OCI-LY7 (cell line): ENCODE results near the gene CDKN2C. TPM values are rescaled to one million over a fixed set of nuclear protein-coding genes. Genes with fewer than 3 reads are reported as not detected.

Experiments
- BruUV-seq: library from RNA; stranded (reverse); fragments of 400-500 nt; replicated peaks from 2 replicates; lab custom pipeline; 2021; lab: Mats Ljungman, UMichigan
- CTCF ChIA-PET: fragments of 300-600 bp; sonication (Branson Sonifier 250); formaldehyde crosslinking; loops from one replicate; lab custom pipeline; 2022; ENCODE audit warnings: antibody characterized with exemption; ENCODE audit not compliant: unreplicated experiment; lab: Charles Lee
- POLR2A ChIA-PET: fragments of 300-600 bp; sonication (Branson Sonifier 250); formaldehyde crosslinking; loops from one replicate; lab custom pipeline; 2022; ENCODE audit warnings: antibody characterized with exemption; lab: Charles Lee
- DNase-seq: peaks from one replicate; pipeline ENCODE4 v3.0.0-alpha.2; 2015; ENCODE audit warnings: low spot score
- H2AFZ ChIP-seq: fragments of 200-600 bp; sonication (generic), shearing (Covaris generic); 2 replicates; pipeline ENCODE4 v1.6.1; 2014; ENCODE audit warnings: mild to moderate bottlenecking, antibody characterized with exemption, low read length, moderate library complexity
- H3K27ac ChIP-seq: fragments of 200-600 bp; sonication (generic); 2 replicates; pipeline ENCODE4 v1.5.1; 2014; ENCODE audit warnings: mixed run types, low read depth, mild to moderate bottlenecking, moderate library complexity, low read length, inconsistent platforms; ENCODE audit not compliant: poor library complexity, severe bottlenecking
- H3K36me3 ChIP-seq: fragments of 200-600 bp; sonication (generic); 2 replicates; pipeline ENCODE4 v1.6.1; 2014; ENCODE audit warnings: mild to moderate bottlenecking, antibody characterized with exemption, low read length, moderate library complexity, mixed read lengths; ENCODE audit not compliant: insufficient read depth
- H3K4me1 ChIP-seq: fragments of 200-600 bp; sonication (generic); 2 replicates; pipeline ENCODE4 v1.5.1; 2014; ENCODE audit warnings: mild to moderate bottlenecking, low read length; ENCODE audit not compliant: insufficient read depth, poor library complexity, severe bottlenecking
- H3K4me2 ChIP-seq: fragments of 200-600 bp; sonication (generic); 2 replicates; pipeline ENCODE4 v1.6.1; 2014; ENCODE audit warnings: mild to moderate bottlenecking, low read length
- H3K4me3 ChIP-seq: fragments of 200-600 bp; sonication (generic); 2 replicates; pipeline ENCODE4 v1.5.1; 2014; ENCODE audit warnings: mild to moderate bottlenecking, low read depth, low read length; ENCODE audit not compliant: poor library complexity, severe bottlenecking
- H3K79me2 ChIP-seq: fragments of 200-600 bp; sonication (generic); 2 replicates; pipeline ENCODE4 v1.6.1; 2016; ENCODE audit warnings: low read depth, mild to moderate bottlenecking, low read length, moderate library complexity, mixed read lengths; ENCODE audit not compliant: insufficient read depth
- H3K9me2 ChIP-seq: fragments of 200-600 bp; sonication (generic); 2 replicates; pipeline ENCODE4 v1.6.1; 2016; ENCODE audit warnings: mild to moderate bottlenecking, low read length, mixed read lengths; ENCODE audit not compliant: insufficient read depth
- H3K9me3 ChIP-seq: fragments of 200-600 bp; sonication (generic); 2 replicates; pipeline ENCODE4 v1.6.1; 2014; ENCODE audit warnings: mild to moderate bottlenecking, mixed run types, low read length, mixed read lengths
- H4K20me1 ChIP-seq: fragments of 200-600 bp; sonication (generic); 2 replicates; pipeline ENCODE4 v1.6.1; 2014; ENCODE audit warnings: mild to moderate bottlenecking, antibody characterized with exemption, low read length, moderate library complexity, mixed read lengths; ENCODE audit not compliant: insufficient read depth
- CTCF ChIP-seq: fragments of 200-600 bp; sonication (generic); conservative IDR thresholded peaks from 2 replicates; pipeline ENCODE4 v1.5.1; 2014; ENCODE audit warnings: mild to moderate bottlenecking, antibody characterized with exemption, low read length, moderate library complexity, mixed read lengths
- EZH2phosphoT487 ChIP-seq: fragments of 200-600 bp; sonication (generic); IDR thresholded peaks from 2 replicates; pipeline ENCODE4 v1.6.1; 2018; ENCODE audit warnings: low read depth, borderline replicate concordance, mild to moderate bottlenecking, mixed run types, antibody characterized with exemption, low read length, moderate library complexity, mixed read lengths
- intact Hi-C: fragments of 100-400 bp; cut with micrococcal nuclease; formaldehyde crosslinking; loops from one replicate; pipeline ENCODE4 v1.10.0; 2022; ENCODE audit not compliant: unreplicated experiment
- total RNA-seq, 2 experiments: library from RNA; depleted of rRNA in 1 of 2; stranded (reverse); fragments of >200 nt in 1 of 2; shearing (Covaris generic) in 1 of 2; gene quantifications; 2 replicates each; pipeline ENCODE4 v1.2.3, GENCODE V29; 2014 to 2022

The CDKN2C gene
- total RNA-seq, 2 experiments from 2014 or later = 46.6 to 71.0 TPM

GRCh38 chr1:50977575-50978143, 7.6 kb downstream of the CDKN2C start:
- H3K79me2 ChIP-seq = peaks cover 10% of the 10 kb centered on the region; the same call in 1 of the 2 replicates
- peak overlapping the region; percentile 51 for H3K27ac ChIP-seq
- intact Hi-C loops = loop anchor here (1.0 to 5.0 kb wide), 4 partner anchors 9 to 105 kb away; no protein-coding TSS in a partner anchor
- 0 out of 2 replicates have a peak, but pooled peaks cover 4% of the 10 kb centered on the region for H4K20me1 ChIP-seq
- peak overlapping the region; percentile 77 for H3K4me2 ChIP-seq
- no peak for TF ChIP-seq EZH2phosphoT487
- ChIA-PET CTCF (no interaction called here), POLR2A (interaction anchor here (0.7 to 3.6 kb wide), 6 partner anchors 8 to 46 kb away, joined by 3 to 37 read pairs (median 8); partner anchors contain the start of genes CDKN2C and FAF1)
- H2AFZ ChIP-seq = peak overlapping the region; percentile 96
- H3K4me3 ChIP-seq = peak overlapping the region; percentile 91
- BruUV-seq = no TSS peak
- peaks cover 40% of the 10 kb centered on the region for H3K4me1 ChIP-seq
- no peaks in the 10 kb centered on the region for H3K9me3 ChIP-seq
- no peaks in the 10 kb centered on the region for H3K9me2 ChIP-seq
- peaks cover 27% of the 10 kb centered on the region for H3K36me3 ChIP-seq
- peak; percentile 64 for DNase-seq

- intact Hi-C loops = loop anchor here (1.0 to 5.0 kb wide), 3 partner anchors 22 to 106 kb away; no protein-coding TSS in a partner anchor
- Histone ChIP-seq H3K79me2 (peaks cover 4% of the 10 kb centered on the region; the same call in 1 of the 2 replicates), H3K4me3 (peak overlapping the region; percentile 91)
Measured at GRCh38 chr1:50978144-50978851, 8.3 kb downstream of the CDKN2C start.

More at GRCh38 chr1:50978144-50978851, 8.3 kb downstream of the CDKN2C start:
- BruUV-seq = no TSS peak
- Histone ChIP-seq H3K9me2 (no peaks in the 10 kb centered on the region), H3K4me1 (peaks cover 34% of the 10 kb centered on the region), H2AFZ (peak overlapping the region; percentile 52; the same call in 1 of the 2 replicates), H3K36me3 (peaks cover 21% of the 10 kb centered on the region), H4K20me1 (no peaks in the 10 kb centered on the region), H3K27ac (peak overlapping the region; percentile 26), H3K9me3 (no peaks in the 10 kb centered on the region), H3K4me2 (peak overlapping the region; percentile 77)
- TF ChIP-seq CTCF = no peak
- no peak for TF ChIP-seq EZH2phosphoT487
- peak; percentile 69 for DNase-seq
- ChIA-PET CTCF (no interaction called here), POLR2A (interaction anchor here (1.2 to 3.6 kb wide), 6 partner anchors 9 to 22 kb away, joined by 3 to 37 read pairs (median 11); partner anchors contain the start of genes CDKN2C and FAF1)
